Measurements from ENCODE around the gene SMARCB1. TPM values are rescaled to one million over a fixed set of nuclear protein-coding genes. Genes with fewer than 3 reads are reported as not detected.

SMARCB1 gene
- total and polyA plus RNA-seq, 2 donors (not counting 1 experiment from before 2014, with no cell fraction given) = 179 to 190 TPM

DNA sequence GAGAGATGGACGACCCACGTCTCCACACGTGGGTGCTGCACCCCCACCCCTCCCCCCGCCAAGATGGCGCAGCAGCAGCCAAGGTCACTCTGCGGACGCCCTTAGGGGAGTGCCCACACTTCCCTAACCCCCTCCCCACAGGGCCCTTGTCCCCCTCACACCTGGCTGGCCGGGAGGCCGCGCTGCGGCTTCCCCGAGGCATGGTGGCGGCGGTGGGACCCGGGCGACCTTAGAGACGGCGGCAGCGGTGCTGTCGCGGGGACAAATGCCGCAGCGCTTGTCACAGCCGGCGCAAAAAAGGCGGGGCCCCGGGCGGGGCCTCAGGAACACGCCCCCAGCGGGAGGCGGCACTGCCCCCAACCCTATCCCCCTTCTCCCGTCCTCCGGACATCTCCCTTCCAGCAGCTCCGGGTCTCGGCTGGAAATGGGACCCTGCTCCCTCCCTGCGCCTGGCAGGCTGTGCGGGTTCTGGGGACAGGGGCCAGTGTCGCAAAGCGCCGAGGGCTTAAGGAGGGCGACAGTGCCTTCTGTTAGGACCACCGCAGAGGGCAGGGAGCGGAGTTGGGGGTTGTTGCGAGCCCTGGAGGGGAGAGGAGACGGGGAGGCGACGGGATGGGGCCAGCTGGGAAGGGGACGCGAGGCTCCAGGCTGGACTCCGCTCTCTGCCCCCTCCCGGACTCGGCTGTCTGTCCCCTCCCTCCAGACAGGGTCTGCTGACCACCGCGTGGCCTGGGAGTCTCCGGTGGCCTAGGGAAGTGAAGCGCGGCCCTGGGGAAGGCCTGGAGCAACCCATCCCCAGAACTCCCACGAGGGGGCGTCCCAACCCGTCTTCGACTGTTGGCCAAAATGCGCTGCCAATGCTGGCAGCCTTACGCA, 18.9 kb upstream of the SMARCB1 start, which contains the start of gene CHCHD10:
CHCHD10 (minus strand) TSS at position 300 of the 876 bp plus-strand sequence; CDS start at position 202, 98 bp downstream.
- H3K27ac ChIP-seq (ENCODE audit: low read length in 2 of 2) = peak within 1 kb of the TSS; percentile 80 to 89
- WGBS (ENCODE audit: insufficient coverage) = 1% methylated on average over 59 of the region's 63 CpGs
- peak; percentile 85 for DNase-seq
- H3K4me1 ChIP-seq (ENCODE audit: control insufficient read depth in 2 of 2, insufficient read depth in 2 of 2, low read length in 2 of 2) = peaks cover 61 to 89% of the 10 kb centered on the region in 2 donors
- peak within 1 kb of the TSS; percentile 46 to 87 (median 81) for H3K4me3 ChIP-seq (ENCODE audit: control extremely low read depth in 1 of 5, extremely low read depth in 1 of 5, insufficient read depth in 1 of 5, low read depth in 2 of 5, low read length in 4 of 5)
- H4K20me1 ChIP-seq (ENCODE audit: control insufficient read depth, insufficient read depth, low read length, poor library complexity, severe bottlenecking) = peaks cover 14% of the 10 kb centered on the region
- no peaks in the 10 kb centered on the region for H3K27me3 ChIP-seq (replicated peaks in 1 of 4; ENCODE audit: control extremely low read depth in 1 of 4, control insufficient read depth in 3 of 4, insufficient read depth in 4 of 4, low read length in 3 of 4)
- peak within 1 kb of the TSS; percentile 84 for H2AFZ ChIP-seq (ENCODE audit: insufficient read depth, low read depth, low read length, poor library complexity, severe bottlenecking)
- peak within 1 kb of the TSS; percentile 98 for H3K4me2 ChIP-seq (replicated peaks; ENCODE audit: low read depth, low read length, poor library complexity, severe bottlenecking)
- ChIA-PET POLR2A (interaction anchor here (1.0 to 14.3 kb wide), 5 partner anchors 8 to 90 kb away, joined by 4 to 174 read pairs (median 7); partner anchors contain the start of genes SLC2A11, VPREB3 and ZNF70), CTCF (interaction anchor here (0.9 to 12.8 kb wide), 7 partner anchors 14 to 140 kb away, joined by 3 to 188 read pairs (median 8); partner anchors contain the start of genes SLC2A11, VPREB3 and ZNF70)
- TF ChIP-seq EZH2 (IDR thresholded peaks at IDR 0.05; ENCODE audit: borderline replicate concordance, insufficient read depth, low read depth, low read length, poor library complexity, severe bottlenecking) = no peak
- TF ChIP-seq CTCF (IDR thresholded peaks at IDR 0.05) = peak; percentile 73
- no peaks in the 10 kb centered on the region for H3K9me3 ChIP-seq (ENCODE audit: control extremely low read depth in 1 of 3, control insufficient read depth in 2 of 3, insufficient read depth in 1 of 3, low read length in 2 of 3)
- ATAC-seq (ENCODE audit: low read depth) = peak; percentile 65
- no peaks in the 10 kb centered on the region for H3K27me3 Mint-ChIP-seq
- H3K36me3 ChIP-seq (replicated peaks in 1 of 2; ENCODE audit: control extremely low read depth in 1 of 2, control insufficient read depth in 1 of 2, extremely low read depth in 1 of 2, insufficient read depth in 2 of 2, low read length in 1 of 2) = no peaks in the 10 kb centered on the region
- intact Hi-C loops (cut with micrococcal nuclease) = loop anchor here (1.0 to 5.0 kb wide), 5 partner anchors 16 to 226 kb away; partner anchors contain the start of gene DERL3
- peak within 1 kb of the TSS; percentile 90 for H3K27ac Mint-ChIP-seq
- H3K4me1 Mint-ChIP-seq = peaks cover 66% of the 10 kb centered on the region
- no peaks in the 10 kb centered on the region for H3K9me3 Mint-ChIP-seq (ENCODE audit: insufficient read depth)
- peak within 1 kb of the TSS; percentile 74 for H3K9ac ChIP-seq (ENCODE audit: low read length)
- H3K4me3 Mint-ChIP-seq = peak within 1 kb of the TSS; percentile 89
- H3K79me2 ChIP-seq (ENCODE audit: control insufficient read depth, insufficient read depth, low read length) = peaks cover 29% of the 10 kb centered on the region
